AG10803 (cell line): ENCODE results near the gene FOXP1.

Experiments
- DNase-seq: peaks from one replicate; pipeline ENCODE4 v3.0.0; 2010; ENCODE audit warnings: low read depth
- H3K4me3 ChIP-seq: 2 replicates; pipeline ENCODE4 v1.5.1; 2011; ENCODE audit warnings: mild to moderate bottlenecking, low read length, control low read depth
- CTCF ChIP-seq: conservative IDR thresholded peaks from 2 replicates; pipeline ENCODE4 v1.5.1; 2011; ENCODE audit warnings: mild to moderate bottlenecking, low read length, control low read depth, inconsistent platforms

Gene FOXP1

GRCh38 chr3:71254281-71255057, 329.1 kb downstream of the FOXP1 start:
- TF ChIP-seq CTCF = no peak
- peak; percentile 54 for DNase-seq
- H3K4me3 ChIP-seq = no peak overlapping the region

GRCh38 chr3:71253169-71253568, 330.4 kb downstream of the FOXP1 start:
- H3K4me3 ChIP-seq = no peak overlapping the region
- no peak for TF ChIP-seq CTCF
- no peak for DNase-seq

GRCh38 chr3:71252466-71252865, 331.1 kb downstream of the FOXP1 start:
- DNase-seq = no peak
- no peak for TF ChIP-seq CTCF
- no peak overlapping the region for H3K4me3 ChIP-seq

- peak; percentile 83 for DNase-seq
- H3K4me3 ChIP-seq = no peak overlapping the region
- TF ChIP-seq CTCF = no peak
Measured at GRCh38 chr3:71251156-71251775, 332.3 kb downstream of the FOXP1 start.

- TF ChIP-seq CTCF = no peak
- no peak overlapping the region for H3K4me3 ChIP-seq
- no peak for DNase-seq
Measured at GRCh38 chr3:71250026-71250425, 333.5 kb downstream of the FOXP1 start.

- no peak for DNase-seq
- H3K4me3 ChIP-seq = no peak overlapping the region
- TF ChIP-seq CTCF = no peak
Measured at GRCh38 chr3:71247958-71248335, 335.6 kb downstream of the FOXP1 start.
